OCI-LY7 (cell line): ENCODE data around the gene MBTPS1. TPM values are rescaled to one million over a fixed set of nuclear protein-coding genes. Genes with fewer than 3 reads are reported as not detected.

ENCODE experiments used
- BruUV-seq: library from RNA; stranded (reverse); fragments of 400-500 nt; replicated peaks from 2 replicates; lab custom pipeline; 2021; lab: Mats Ljungman, UMichigan
- CTCF ChIA-PET: fragments of 300-600 bp; sonication (Branson Sonifier 250); formaldehyde crosslinking; loops from one replicate; lab custom pipeline; 2022; ENCODE audit warnings: antibody characterized with exemption; ENCODE audit not compliant: unreplicated experiment; lab: Charles Lee
- POLR2A ChIA-PET: fragments of 300-600 bp; sonication (Branson Sonifier 250); formaldehyde crosslinking; loops from one replicate; lab custom pipeline; 2022; ENCODE audit warnings: antibody characterized with exemption; lab: Charles Lee
- DNase-seq: peaks from one replicate; pipeline ENCODE4 v3.0.0-alpha.2; 2015; ENCODE audit warnings: low spot score
- H2AFZ ChIP-seq: fragments of 200-600 bp; sonication (generic), shearing (Covaris generic); 2 replicates; pipeline ENCODE4 v1.6.1; 2014; ENCODE audit warnings: mild to moderate bottlenecking, antibody characterized with exemption, low read length, moderate library complexity
- H3K27ac ChIP-seq: fragments of 200-600 bp; sonication (generic); 2 replicates; pipeline ENCODE4 v1.5.1; 2014; ENCODE audit warnings: mixed run types, low read depth, mild to moderate bottlenecking, moderate library complexity, low read length, inconsistent platforms; ENCODE audit not compliant: poor library complexity, severe bottlenecking
- H3K36me3 ChIP-seq: fragments of 200-600 bp; sonication (generic); 2 replicates; pipeline ENCODE4 v1.6.1; 2014; ENCODE audit warnings: mild to moderate bottlenecking, antibody characterized with exemption, low read length, moderate library complexity, mixed read lengths; ENCODE audit not compliant: insufficient read depth
- H3K4me1 ChIP-seq: fragments of 200-600 bp; sonication (generic); 2 replicates; pipeline ENCODE4 v1.5.1; 2014; ENCODE audit warnings: mild to moderate bottlenecking, low read length; ENCODE audit not compliant: insufficient read depth, poor library complexity, severe bottlenecking
- H3K4me2 ChIP-seq: fragments of 200-600 bp; sonication (generic); 2 replicates; pipeline ENCODE4 v1.6.1; 2014; ENCODE audit warnings: mild to moderate bottlenecking, low read length
- H3K4me3 ChIP-seq: fragments of 200-600 bp; sonication (generic); 2 replicates; pipeline ENCODE4 v1.5.1; 2014; ENCODE audit warnings: mild to moderate bottlenecking, low read depth, low read length; ENCODE audit not compliant: poor library complexity, severe bottlenecking
- H3K79me2 ChIP-seq: fragments of 200-600 bp; sonication (generic); 2 replicates; pipeline ENCODE4 v1.6.1; 2016; ENCODE audit warnings: low read depth, mild to moderate bottlenecking, low read length, moderate library complexity, mixed read lengths; ENCODE audit not compliant: insufficient read depth
- H3K9me2 ChIP-seq: fragments of 200-600 bp; sonication (generic); 2 replicates; pipeline ENCODE4 v1.6.1; 2016; ENCODE audit warnings: mild to moderate bottlenecking, low read length, mixed read lengths; ENCODE audit not compliant: insufficient read depth
- H3K9me3 ChIP-seq: fragments of 200-600 bp; sonication (generic); 2 replicates; pipeline ENCODE4 v1.6.1; 2014; ENCODE audit warnings: mild to moderate bottlenecking, mixed run types, low read length, mixed read lengths
- H4K20me1 ChIP-seq: fragments of 200-600 bp; sonication (generic); 2 replicates; pipeline ENCODE4 v1.6.1; 2014; ENCODE audit warnings: mild to moderate bottlenecking, antibody characterized with exemption, low read length, moderate library complexity, mixed read lengths; ENCODE audit not compliant: insufficient read depth
- EZH2phosphoT487 ChIP-seq: fragments of 200-600 bp; sonication (generic); IDR thresholded peaks from 2 replicates; pipeline ENCODE4 v1.6.1; 2018; ENCODE audit warnings: low read depth, borderline replicate concordance, mild to moderate bottlenecking, mixed run types, antibody characterized with exemption, low read length, moderate library complexity, mixed read lengths
- intact Hi-C: fragments of 100-400 bp; cut with micrococcal nuclease; formaldehyde crosslinking; loops from one replicate; pipeline ENCODE4 v1.10.0; 2022; ENCODE audit not compliant: unreplicated experiment
- total RNA-seq, 2 experiments: library from RNA; depleted of rRNA in 1 of 2; stranded (reverse); fragments of >200 nt in 1 of 2; shearing (Covaris generic) in 1 of 2; gene quantifications; 2 replicates each; pipeline ENCODE4 v1.2.3, GENCODE V29; 2014 to 2022
- TF ChIP-seq, protein P1 (sequence below): fragments of 200-600 bp; sonication (generic); conservative IDR thresholded peaks from 2 replicates; pipeline ENCODE4 v1.5.1; 2014; ENCODE audit warnings: mild to moderate bottlenecking, antibody characterized with exemption, low read length, moderate library complexity, mixed read lengths

The MBTPS1 gene
- total RNA-seq, 2 experiments from 2014 or later, result 49.6 to 65.2 TPM

DNA sequence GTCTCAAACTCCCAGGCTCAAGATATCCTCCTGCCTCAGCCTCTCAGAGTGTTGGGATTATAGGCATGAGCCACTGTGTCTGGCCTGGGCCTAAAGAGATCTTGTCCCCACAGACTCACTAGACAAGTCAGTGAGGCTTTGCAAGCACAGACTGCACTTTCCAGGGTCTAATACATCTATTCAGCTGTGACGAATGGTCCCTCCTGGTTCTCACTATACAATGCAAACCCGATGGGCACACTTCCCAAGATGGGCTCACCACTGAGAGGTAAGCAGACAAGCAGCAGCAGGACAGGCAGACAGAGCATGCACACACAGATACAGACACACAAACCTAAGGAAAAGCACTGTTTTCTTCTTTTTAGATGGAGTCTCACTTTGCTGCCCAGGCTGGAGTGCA, 8.8 kb downstream of the MBTPS1 start:
- intact Hi-C loops, result no loop called here
- BruUV-seq, result no TSS peak
- Histone ChIP-seq H2AFZ (no peak overlapping the region), H3K4me1 (peaks cover 15% of the 10 kb centered on the region), H4K20me1 (peaks cover 14% of the 10 kb centered on the region), H3K27ac (no peak overlapping the region), H3K36me3 (peaks cover 27% of the 10 kb centered on the region; the same call in 1 of the 2 replicates), H3K4me3 (no peak overlapping the region), H3K9me2 (no peaks in the 10 kb centered on the region), H3K79me2 (peaks cover 78% of the 10 kb centered on the region), H3K4me2 (no peak overlapping the region), H3K9me3 (no peaks in the 10 kb centered on the region)
- DNase-seq, result no peak
- TF ChIP-seq, protein P1, sequence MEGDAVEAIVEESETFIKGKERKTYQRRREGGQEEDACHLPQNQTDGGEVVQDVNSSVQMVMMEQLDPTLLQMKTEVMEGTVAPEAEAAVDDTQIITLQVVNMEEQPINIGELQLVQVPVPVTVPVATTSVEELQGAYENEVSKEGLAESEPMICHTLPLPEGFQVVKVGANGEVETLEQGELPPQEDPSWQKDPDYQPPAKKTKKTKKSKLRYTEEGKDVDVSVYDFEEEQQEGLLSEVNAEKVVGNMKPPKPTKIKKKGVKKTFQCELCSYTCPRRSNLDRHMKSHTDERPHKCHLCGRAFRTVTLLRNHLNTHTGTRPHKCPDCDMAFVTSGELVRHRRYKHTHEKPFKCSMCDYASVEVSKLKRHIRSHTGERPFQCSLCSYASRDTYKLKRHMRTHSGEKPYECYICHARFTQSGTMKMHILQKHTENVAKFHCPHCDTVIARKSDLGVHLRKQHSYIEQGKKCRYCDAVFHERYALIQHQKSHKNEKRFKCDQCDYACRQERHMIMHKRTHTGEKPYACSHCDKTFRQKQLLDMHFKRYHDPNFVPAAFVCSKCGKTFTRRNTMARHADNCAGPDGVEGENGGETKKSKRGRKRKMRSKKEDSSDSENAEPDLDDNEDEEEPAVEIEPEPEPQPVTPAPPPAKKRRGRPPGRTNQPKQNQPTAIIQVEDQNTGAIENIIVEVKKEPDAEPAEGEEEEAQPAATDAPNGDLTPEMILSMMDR, result no peak
- no peak for TF ChIP-seq EZH2phosphoT487
- ChIA-PET CTCF (no interaction called here), POLR2A (interaction anchor here (1.2 kb wide), 1 partner anchor 8 kb away, joined by 4 read pairs; no protein-coding TSS in a partner anchor)

DNA sequence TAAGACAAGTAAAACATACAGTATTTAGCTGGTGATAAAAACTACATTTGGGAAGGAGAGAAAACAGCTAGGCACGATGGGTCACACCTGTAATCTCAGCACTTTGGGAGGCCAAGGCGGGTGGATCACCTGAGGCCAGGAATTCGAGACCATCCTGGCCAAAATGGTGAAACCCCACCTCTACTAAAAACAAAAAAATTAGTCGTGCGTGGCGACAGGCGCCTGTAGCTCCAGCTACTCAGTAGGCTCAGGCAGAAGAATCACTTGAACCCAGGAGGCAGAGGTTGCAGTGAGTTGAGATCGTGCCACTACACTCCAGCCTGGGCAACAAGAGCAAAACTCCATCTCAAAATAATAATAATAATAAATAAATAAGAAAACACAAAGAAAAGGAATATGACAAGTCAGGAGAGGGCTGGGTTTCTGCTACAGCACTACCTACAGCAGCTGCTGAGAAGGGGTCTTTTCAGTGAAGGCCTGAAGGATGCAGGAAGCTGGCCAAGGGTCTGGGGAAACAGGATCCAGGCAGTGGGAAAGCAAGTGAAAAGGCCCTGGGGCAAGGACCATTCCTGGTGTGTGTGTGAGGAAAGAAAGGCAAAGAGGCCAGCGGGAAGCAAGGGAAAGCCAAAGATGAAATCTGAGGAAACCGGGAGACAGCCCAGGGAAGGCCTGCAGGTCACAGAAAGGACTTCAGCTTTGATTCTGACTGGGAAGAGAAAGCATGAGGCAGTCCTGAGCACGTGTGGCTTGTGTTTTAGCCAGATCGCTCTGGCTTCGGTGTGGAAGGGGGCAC, 10.6 kb downstream of the MBTPS1 start:
- Histone ChIP-seq H3K9me2 (no peaks in the 10 kb centered on the region), H3K4me1 (peaks cover 12% of the 10 kb centered on the region), H2AFZ (no peak overlapping the region), H3K9me3 (no peaks in the 10 kb centered on the region), H3K4me2 (peak overlapping the region; percentile 11; the same call in 1 of the 2 replicates), H3K36me3 (peaks cover 34% of the 10 kb centered on the region; the same call in 1 of the 2 replicates), H3K4me3 (no peak overlapping the region), H4K20me1 (peaks cover 14% of the 10 kb centered on the region), H3K27ac (no peak overlapping the region), H3K79me2 (peaks cover 75% of the 10 kb centered on the region)
- ChIA-PET POLR2A (interaction anchor here (1.6 kb wide), 1 partner anchor 8 kb away, joined by 3 read pairs; no protein-coding TSS in a partner anchor), CTCF (no interaction called here)
- DNase-seq, result no peak
- no TSS peak for BruUV-seq
- intact Hi-C loops, result no loop called here
- TF ChIP-seq, protein P1, result no peak
- no peak for TF ChIP-seq EZH2phosphoT487

DNA sequence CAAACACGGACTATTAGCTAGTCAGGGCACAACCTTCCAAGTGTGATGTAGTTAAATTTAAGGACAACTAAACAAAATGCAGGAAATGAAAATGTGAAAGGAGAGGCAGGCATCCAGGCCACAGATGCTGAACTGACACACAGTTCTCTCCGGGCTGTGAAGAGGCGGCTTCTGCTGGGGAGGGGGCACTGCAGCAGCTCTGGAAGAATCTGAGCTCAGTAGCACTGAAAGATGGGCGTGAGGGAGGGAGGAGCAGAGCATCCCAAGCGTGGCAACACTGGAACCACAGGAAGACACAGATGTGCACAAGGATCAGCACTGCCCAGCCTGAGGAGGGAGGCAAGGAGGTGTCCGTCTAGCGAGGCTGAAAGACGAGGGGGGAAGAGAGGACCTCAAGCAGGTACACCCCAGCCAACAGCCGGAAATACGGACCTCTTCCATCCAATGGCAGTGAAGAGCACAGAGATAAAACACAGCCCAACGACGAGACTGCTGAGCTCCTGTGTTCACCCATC, 11.4 kb downstream of the MBTPS1 start:
- Histone ChIP-seq H3K4me1 (peaks cover 6% of the 10 kb centered on the region), H2AFZ (no peak overlapping the region), H3K4me2 (peak overlapping the region; percentile 11; the same call in 1 of the 2 replicates), H3K4me3 (no peak overlapping the region), H3K36me3 (peaks cover 32% of the 10 kb centered on the region; the same call in 1 of the 2 replicates), H3K27ac (no peak overlapping the region), H3K9me3 (no peaks in the 10 kb centered on the region), H4K20me1 (peaks cover 10% of the 10 kb centered on the region), H3K9me2 (no peaks in the 10 kb centered on the region), H3K79me2 (peaks cover 67% of the 10 kb centered on the region)
- intact Hi-C loops, result no loop called here
- TF ChIP-seq, protein P1, result no peak
- no peak for TF ChIP-seq EZH2phosphoT487
- ChIA-PET CTCF (no interaction called here), POLR2A (interaction anchor here (1.6 kb wide), 1 partner anchor 9 kb away, joined by 3 read pairs; no protein-coding TSS in a partner anchor)
- no peak for DNase-seq
- BruUV-seq, result no TSS peak
